ENCODE measurements around the gene DEFB118.
"Not testable (repeated sequence)": the region's sequence is repeated elsewhere in the genome, so short reads cannot be mapped to it uniquely, and the experiment has no call there.

Gene DEFB118

DNA sequence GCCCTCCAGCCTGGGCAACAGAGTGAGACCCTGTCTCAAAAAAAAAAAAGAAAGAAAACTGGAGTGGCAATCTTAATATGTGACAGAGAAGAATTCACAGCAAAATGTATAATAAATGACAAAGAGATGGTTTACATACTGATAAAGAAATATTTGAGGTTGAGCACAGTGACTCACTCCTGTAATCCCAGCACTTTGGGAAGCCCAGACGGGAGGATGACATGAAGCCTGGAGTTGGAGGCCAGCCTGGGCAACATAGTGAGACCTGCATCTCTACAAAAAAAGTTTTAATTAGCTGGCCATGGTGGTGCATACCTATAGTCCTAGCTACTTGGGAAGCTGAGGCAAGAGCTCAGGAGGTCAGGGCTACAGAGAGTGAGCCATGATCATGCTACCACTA lies 12.4 kb upstream of the DEFB118 start:
- Histone ChIP-seq H2BK12ac (ENCODE audit: low read length) (no peak overlapping the region), H3K23ac (ENCODE audit: low read length) (no peak overlapping the region), H4K12ac (ENCODE audit: low read depth, low read length) (no peak overlapping the region), H3K9ac (ENCODE audit: low read length) (no peak overlapping the region), H3K36me3 (ENCODE audit: control insufficient read depth in 1 of 2, insufficient read depth in 2 of 2, low read length in 2 of 2) (no peaks in the 10 kb centered on the region), H3K18ac (ENCODE audit: low read length) (no peak overlapping the region), H4K91ac (ENCODE audit: low read depth, low read length) (no peak overlapping the region), H3K79me2 (ENCODE audit: control insufficient read depth, insufficient read depth, low read length, poor library complexity) (no peaks in the 10 kb centered on the region), H3K27ac (ENCODE audit: low read depth, low read length) (no peak overlapping the region), H3K14ac (ENCODE audit: low read length) (no peak overlapping the region), H3K27me3 (ENCODE audit: insufficient read depth, low read length) (no peaks in the 10 kb centered on the region), H3K4me2 (ENCODE audit: low read length) (no peak overlapping the region), H3K4ac (ENCODE audit: low read depth, low read length) (no peak overlapping the region), H2BK5ac (ENCODE audit: low read depth, low read length, poor library complexity) (no peak overlapping the region), H2AK5ac (ENCODE audit: low read length) (no peak overlapping the region), H2BK120ac (ENCODE audit: insufficient read depth, low read length, poor library complexity) (no peak overlapping the region), H3K4me1 (ENCODE audit: control insufficient read depth in 1 of 2, insufficient read depth in 2 of 2, low read length in 2 of 2) (no peaks in the 10 kb centered on the region), H2AFZ (ENCODE audit: insufficient read depth, low read length, poor library complexity) (no peak overlapping the region), H4K8ac (ENCODE audit: low read depth, low read length) (no peak overlapping the region), H3K79me1 (ENCODE audit: low read length) (no peaks in the 10 kb centered on the region), H3K9me3 (ENCODE audit: insufficient read depth, low read depth, low read length) (no peaks in the 10 kb centered on the region), H3K4me3 (ENCODE audit: low read depth, low read length) (no peak overlapping the region)
- no peak for DNase-seq
- WGBS (ENCODE audit: extremely low coverage, insufficient coverage, insufficient read length): no CpG with 5 or more reads among the region's 1 CpG

DNA sequence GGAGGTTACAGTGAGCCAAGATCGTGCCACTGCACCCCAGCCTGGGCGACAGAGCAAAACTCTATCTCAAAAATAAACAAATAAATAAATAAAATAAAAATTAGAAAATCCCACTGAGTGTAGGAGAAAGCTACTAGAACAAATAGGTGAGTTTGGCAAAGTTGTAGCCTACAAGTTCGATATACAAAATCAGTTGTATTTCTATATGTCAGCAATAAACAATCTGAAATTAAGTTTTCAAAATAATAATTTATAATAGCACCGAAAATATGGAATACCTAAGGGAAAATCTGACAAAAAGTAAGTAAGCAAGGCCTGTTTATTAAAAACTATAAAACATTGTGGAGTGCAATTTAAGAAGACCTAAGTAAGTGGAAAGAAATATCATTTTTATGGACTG lies 5.1 kb upstream of the DEFB118 start:
- Histone ChIP-seq H3K9ac (ENCODE audit: low read length) (no peak overlapping the region), H3K27ac (ENCODE audit: low read depth, low read length) (no peak overlapping the region), H3K4me2 (ENCODE audit: low read length) (no peak overlapping the region), H3K79me1 (ENCODE audit: low read length) (no peaks in the 10 kb centered on the region), H2AK5ac (ENCODE audit: low read length) (no peak overlapping the region), H3K27me3 (ENCODE audit: insufficient read depth, low read length) (no peaks in the 10 kb centered on the region), H3K4me1 (ENCODE audit: control insufficient read depth in 1 of 2, insufficient read depth in 2 of 2, low read length in 2 of 2) (no peaks in the 10 kb centered on the region), H4K12ac (ENCODE audit: low read depth, low read length) (no peak overlapping the region), H3K9me3 (ENCODE audit: insufficient read depth, low read depth, low read length) (peaks cover 3% of the 10 kb centered on the region), H3K36me3 (ENCODE audit: control insufficient read depth in 1 of 2, insufficient read depth in 2 of 2, low read length in 2 of 2) (no peaks in the 10 kb centered on the region), H3K14ac (ENCODE audit: low read length) (no peak overlapping the region), H4K8ac (ENCODE audit: low read depth, low read length) (no peak overlapping the region), H2BK5ac (ENCODE audit: low read depth, low read length, poor library complexity) (no peak overlapping the region), H3K4ac (ENCODE audit: low read depth, low read length) (no peak overlapping the region), H3K18ac (ENCODE audit: low read length) (no peak overlapping the region), H2BK12ac (ENCODE audit: low read length) (no peak overlapping the region), H3K4me3 (ENCODE audit: low read depth, low read length) (no peak overlapping the region), H4K91ac (ENCODE audit: low read depth, low read length) (no peak overlapping the region), H2AFZ (ENCODE audit: insufficient read depth, low read length, poor library complexity) (no peak overlapping the region), H2BK120ac (ENCODE audit: insufficient read depth, low read length, poor library complexity) (no peak overlapping the region), H3K79me2 (ENCODE audit: control insufficient read depth, insufficient read depth, low read length, poor library complexity) (no peaks in the 10 kb centered on the region), H3K23ac (ENCODE audit: low read length) (no peak overlapping the region)
- no peak for DNase-seq
- WGBS (ENCODE audit: extremely low coverage, insufficient coverage, insufficient read length): no CpG with 5 or more reads among the region's 4 CpGs

DNA sequence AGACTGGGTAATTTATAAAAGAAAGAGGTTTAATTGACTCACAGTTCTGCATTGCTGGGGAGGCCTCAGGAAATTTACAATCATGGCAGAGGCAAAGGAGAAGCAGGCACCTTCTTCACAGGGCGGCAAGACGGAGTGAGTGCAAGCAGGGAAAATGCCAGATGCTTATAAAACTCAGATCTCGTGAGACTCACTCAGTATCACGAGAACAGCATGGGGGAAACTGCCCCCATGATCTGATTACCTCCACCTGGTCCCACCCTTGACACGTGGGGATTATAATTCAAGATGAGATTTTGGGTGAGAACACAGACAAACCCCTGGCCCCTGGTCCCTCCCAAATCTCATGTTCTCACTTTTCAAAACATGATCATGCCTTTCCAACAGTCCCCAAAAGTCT lies 4.1 kb upstream of the DEFB118 start:
- H2BK120ac ChIP-seq (ENCODE audit: insufficient read depth, low read length, poor library complexity): not testable (repeated sequence)

DNA sequence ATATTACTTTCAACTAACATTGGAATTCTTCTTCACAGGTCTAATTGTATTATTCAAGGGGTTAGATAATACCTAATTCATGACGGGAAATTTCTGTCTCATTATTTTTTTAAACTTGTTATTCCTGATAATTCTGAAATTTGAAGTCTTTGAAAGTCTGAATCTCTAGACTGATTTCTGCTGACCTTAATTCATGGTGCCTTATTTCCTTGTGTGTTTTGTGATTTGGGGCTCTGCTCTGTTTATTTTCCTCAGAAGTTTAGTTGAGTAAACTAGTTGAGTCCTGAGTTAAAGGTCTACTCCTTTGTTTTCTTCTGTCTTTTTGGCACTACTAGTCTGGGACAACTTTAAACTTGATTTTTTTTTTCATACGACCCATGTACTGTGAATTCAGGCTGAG lies 5.9 kb downstream of the DEFB118 start:
- Histone ChIP-seq H2AFZ (ENCODE audit: insufficient read depth, low read length, poor library complexity) (no peak overlapping the region), H3K23ac (ENCODE audit: low read length) (no peak overlapping the region), H3K9ac (ENCODE audit: low read length) (no peak overlapping the region), H3K14ac (ENCODE audit: low read length) (no peak overlapping the region), H3K4ac (ENCODE audit: low read depth, low read length) (no peak overlapping the region), H4K91ac (ENCODE audit: low read depth, low read length) (no peak overlapping the region), H2BK12ac (ENCODE audit: low read length) (no peak overlapping the region), H4K12ac (ENCODE audit: low read depth, low read length) (no peak overlapping the region), H3K4me2 (ENCODE audit: low read length) (no peak overlapping the region), H2AK5ac (ENCODE audit: low read length) (no peak overlapping the region), H3K27me3 (ENCODE audit: insufficient read depth, low read length) (no peaks in the 10 kb centered on the region), H3K79me2 (ENCODE audit: control insufficient read depth, insufficient read depth, low read length, poor library complexity) (no peaks in the 10 kb centered on the region), H3K27ac (ENCODE audit: low read depth, low read length) (no peak overlapping the region), H3K4me3 (ENCODE audit: low read depth, low read length) (no peak overlapping the region), H2BK120ac (ENCODE audit: insufficient read depth, low read length, poor library complexity) (no peak overlapping the region), H3K18ac (ENCODE audit: low read length) (no peak overlapping the region), H2BK5ac (ENCODE audit: low read depth, low read length, poor library complexity) (no peak overlapping the region), H3K9me3 (ENCODE audit: insufficient read depth, low read depth, low read length) (peaks cover 19% of the 10 kb centered on the region), H3K4me1 (ENCODE audit: control insufficient read depth in 1 of 2, insufficient read depth in 2 of 2, low read length in 2 of 2) (no peaks in the 10 kb centered on the region), H3K79me1 (ENCODE audit: low read length) (no peaks in the 10 kb centered on the region), H4K8ac (ENCODE audit: low read depth, low read length) (no peak overlapping the region), H3K36me3 (ENCODE audit: control insufficient read depth in 1 of 2, insufficient read depth in 2 of 2, low read length in 2 of 2) (no peaks in the 10 kb centered on the region)
- WGBS (ENCODE audit: extremely low coverage, insufficient coverage, insufficient read length): no CpG with 5 or more reads among the region's 2 CpGs
- DNase-seq: no peak

More for the DNA sequence above, 4.1 kb upstream of the DEFB118 start:
- not testable (repeated sequence) for H2BK5ac ChIP-seq (ENCODE audit: low read depth, low read length, poor library complexity); H3K4me2 ChIP-seq (ENCODE audit: low read length); H3K9ac ChIP-seq (ENCODE audit: low read length); H4K8ac ChIP-seq (ENCODE audit: low read depth, low read length); H3K9me3 ChIP-seq (ENCODE audit: insufficient read depth, low read depth, low read length); H3K18ac ChIP-seq (ENCODE audit: low read length); H2AFZ ChIP-seq (ENCODE audit: insufficient read depth, low read length, poor library complexity); H4K91ac ChIP-seq (ENCODE audit: low read depth, low read length); H3K36me3 ChIP-seq (ENCODE audit: control insufficient read depth in 1 of 2, insufficient read depth in 2 of 2, low read length in 2 of 2); H3K14ac ChIP-seq (ENCODE audit: low read length); H2AK5ac ChIP-seq (ENCODE audit: low read length); DNase-seq; H2BK12ac ChIP-seq (ENCODE audit: low read length); H3K4me3 ChIP-seq (ENCODE audit: low read depth, low read length); H3K27ac ChIP-seq (ENCODE audit: low read depth, low read length); H3K4ac ChIP-seq (ENCODE audit: low read depth, low read length); H3K4me1 ChIP-seq (ENCODE audit: control insufficient read depth in 1 of 2, insufficient read depth in 2 of 2, low read length in 2 of 2); H3K23ac ChIP-seq (ENCODE audit: low read length); H4K12ac ChIP-seq (ENCODE audit: low read depth, low read length); H3K79me2 ChIP-seq (ENCODE audit: control insufficient read depth, insufficient read depth, low read length, poor library complexity); H3K27me3 ChIP-seq (ENCODE audit: insufficient read depth, low read length); H3K79me1 ChIP-seq (ENCODE audit: low read length)
- WGBS (ENCODE audit: extremely low coverage, insufficient coverage, insufficient read length): no CpG with 5 or more reads among the region's 5 CpGs

Data from trophoblast cell (in vitro differentiated cells and primary cell).